Subcutaneous adipose tissue (tissue), 4 donors: ENCODE data around the gene ERC2. TPM values are rescaled to one million over a fixed set of nuclear protein-coding genes. Genes with fewer than 3 reads are reported as not detected.

Source experiments
- CTCF ChIP-seq: fragments of 450-650 bp; IDR thresholded peaks from one replicate; pipeline ENCODE4 v1.5.1; 2016; ENCODE audit warnings: low read depth, mild to moderate bottlenecking, control low read depth, antibody characterized with exemption, moderate library complexity
- total RNA-seq, 4 donors: library from RNA; depleted of rRNA; stranded (reverse); fragments of >200 nt; gene quantifications; one replicate each; pipeline ENCODE4 v1.1.0, GENCODE V29; 2016

The ERC2 gene
- total RNA-seq, 4 donors from 2014 or later = 1.1 TPM; not detected in 3

- no peak for TF ChIP-seq CTCF
Observed at GRCh38 chr3:55579496-55579895, 888.8 kb downstream of the ERC2 start.

- no peak for TF ChIP-seq CTCF
Observed at GRCh38 chr3:55576621-55577388, 891.5 kb downstream of the ERC2 start.

GRCh38 chr3:55574671-55575070 lies 893.6 kb downstream of the ERC2 start:
- TF ChIP-seq CTCF = no peak

GRCh38 chr3:55572816-55573215 lies 895.5 kb downstream of the ERC2 start:
- no peak for TF ChIP-seq CTCF

- TF ChIP-seq CTCF = no peak
Observed at GRCh38 chr3:55571913-55572312, 896.4 kb downstream of the ERC2 start.

- no peak for TF ChIP-seq CTCF
Observed at GRCh38 chr3:55571216-55571813, 897.0 kb downstream of the ERC2 start.

- TF ChIP-seq CTCF = no peak
Observed at GRCh38 chr3:55570271-55570711, 898.0 kb downstream of the ERC2 start.
